ENCODE data around the gene TCF12. TPM values are rescaled to one million over a fixed set of nuclear protein-coding genes. Genes with fewer than 3 reads are reported as not detected.

Gene TCF12
- total RNA-seq, 1 experiment from 2014 or later = 102 TPM

- H3K4me1 ChIP-seq (ENCODE audit: control insufficient read depth, insufficient read depth, low read length) = no peaks in the 10 kb centered on the region
- H3K36me3 ChIP-seq (ENCODE audit: control insufficient read depth, insufficient read depth, low read length) = no peaks in the 10 kb centered on the region
- TF ChIP-seq POLR2AphosphoS5 (IDR thresholded peaks at IDR 0.05; ENCODE audit: low read depth, low read length) = no peak
- TF ChIP-seq SIN3A (IDR thresholded peaks at IDR 0.05; ENCODE audit: borderline replicate concordance, insufficient read depth, low read depth, low read length) = no peak
- TF ChIP-seq TCF7L2 (IDR thresholded peaks at IDR 0.05; ENCODE audit: low read depth, low read length) = no peak
- no peak for TF ChIP-seq REST (IDR thresholded peaks at IDR 0.05; ENCODE audit: insufficient read depth in 1 of 2, low read depth in 2 of 2, low read length in 1 of 2)
- no peak for TF ChIP-seq CTCF (IDR thresholded peaks at IDR 0.05)
- H3K4me3 ChIP-seq (ENCODE audit: low read depth in 2 of 2, low read length in 2 of 2) = no peak overlapping the region
- BruUV-seq (replicated peaks) = no TSS peak
- in situ Hi-C loops (cut with HindIII; ENCODE audit: low pct_unique_long_range_greater_than_20kb, low sequenced_read_pairs) (no loop called here), intact Hi-C loops (cut with micrococcal nuclease; ENCODE audit: unreplicated experiment) (no loop called here)
- ChIA-PET POLR2A (interaction anchor here (0.6 kb wide), 1 partner anchor 273 kb away, joined by 3 read pairs; no protein-coding TSS in a partner anchor), CTCF (no interaction called here)
- ATAC-seq (no peak), DNase-seq (ENCODE audit: low read depth, low spot score) (no peak)
- peaks cover 4% of the 10 kb centered on the region for H3K9me3 ChIP-seq (ENCODE audit: control insufficient read depth, insufficient read depth, low read depth, low read length)
- H3K27ac ChIP-seq (ENCODE audit: low read length) = no peak overlapping the region
- no peaks in the 10 kb centered on the region for H3K27me3 ChIP-seq (ENCODE audit: control insufficient read depth, insufficient read depth, low read length)
Measured at GRCh38 chr15:56940388-56940787, 21.9 kb downstream of the TCF12 start.

- ChIA-PET POLR2A (no interaction called here), CTCF (no interaction called here)
- H3K4me3 ChIP-seq (ENCODE audit: low read depth in 2 of 2, low read length in 2 of 2) = no peak overlapping the region
- TF ChIP-seq REST (IDR thresholded peaks at IDR 0.05; ENCODE audit: insufficient read depth in 1 of 2, low read depth in 2 of 2, low read length in 1 of 2) = no peak
- no peak for TF ChIP-seq POLR2AphosphoS5 (IDR thresholded peaks at IDR 0.05; ENCODE audit: low read depth, low read length)
- TF ChIP-seq CTCF (IDR thresholded peaks at IDR 0.05) = no peak
- no peak for TF ChIP-seq TCF7L2 (IDR thresholded peaks at IDR 0.05; ENCODE audit: low read depth, low read length)
- no peak for TF ChIP-seq SIN3A (IDR thresholded peaks at IDR 0.05; ENCODE audit: borderline replicate concordance, insufficient read depth, low read depth, low read length)
- in situ Hi-C loops (cut with HindIII; ENCODE audit: low pct_unique_long_range_greater_than_20kb, low sequenced_read_pairs) = no loop called here
- no TSS peak for BruUV-seq (replicated peaks)
- peaks cover 9% of the 10 kb centered on the region for H3K9me3 ChIP-seq (ENCODE audit: control insufficient read depth, insufficient read depth, low read depth, low read length)
- H3K36me3 ChIP-seq (ENCODE audit: control insufficient read depth, insufficient read depth, low read length) = no peaks in the 10 kb centered on the region
- ATAC-seq (no peak), DNase-seq (ENCODE audit: low read depth, low spot score) (no peak)
- H3K27me3 ChIP-seq (ENCODE audit: control insufficient read depth, insufficient read depth, low read length) = no peaks in the 10 kb centered on the region
- intact Hi-C loops (cut with micrococcal nuclease; ENCODE audit: unreplicated experiment) = no loop called here
- H3K4me1 ChIP-seq (ENCODE audit: control insufficient read depth, insufficient read depth, low read length) = no peaks in the 10 kb centered on the region
- no peak overlapping the region for H3K27ac ChIP-seq (ENCODE audit: low read length)
Measured at GRCh38 chr15:56942118-56942517, 23.7 kb downstream of the TCF12 start.
